Stimulated activated naive CD8-positive, alpha-beta T cell treated with anti-CD3 and anti-CD28 coated beads, Interleukin-15, Interleukin-2, amounts not matched to agents 100 U/mL and 50 U/mL, for 24 hours (primary cell): ENCODE results near the gene CHMP6.

ENCODE experiments used
- ATAC-seq: fragments of 150-1000 bp; cut with Tn5 transposase; one replicate; pipeline ENCODE4 v1.10.0; 2021
- DNase-seq: peaks from one replicate; pipeline ENCODE4 v3.0.0; 2021

Gene CHMP6

DNA sequence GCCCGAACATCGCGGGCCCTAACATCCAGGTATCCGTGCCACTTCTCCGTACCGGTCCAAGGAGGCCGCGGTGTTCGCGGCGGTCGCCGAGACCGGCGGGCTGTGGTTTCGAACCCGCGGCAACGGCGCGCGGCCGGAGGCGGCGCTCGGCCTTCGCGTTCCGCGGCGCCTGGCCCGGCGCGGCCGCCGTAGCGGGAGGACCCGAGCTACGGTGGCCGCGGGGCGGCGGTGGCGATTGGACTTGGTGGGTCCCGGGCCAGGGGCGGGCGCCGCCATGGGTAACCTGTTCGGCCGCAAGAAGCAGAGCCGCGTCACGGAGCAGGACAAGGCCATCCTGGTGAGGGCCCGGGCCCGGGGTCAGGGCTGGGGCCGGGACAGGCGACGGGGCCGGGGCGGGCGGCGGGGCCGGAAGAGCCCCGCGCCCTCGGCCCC is at the start of gene CHMP6:
CHMP6 (plus strand) TSS at position 197 of the 432 bp plus-strand sequence; CDS start at position 275, 78 bp downstream.
- peak; percentile 67 for ATAC-seq
- peak; percentile 83 for DNase-seq

- ATAC-seq (no peak), DNase-seq (no peak)
These were observed 49.0 kb upstream of the CHMP6 start for GRCh38 chr17:80942423-80943345.

DNA sequence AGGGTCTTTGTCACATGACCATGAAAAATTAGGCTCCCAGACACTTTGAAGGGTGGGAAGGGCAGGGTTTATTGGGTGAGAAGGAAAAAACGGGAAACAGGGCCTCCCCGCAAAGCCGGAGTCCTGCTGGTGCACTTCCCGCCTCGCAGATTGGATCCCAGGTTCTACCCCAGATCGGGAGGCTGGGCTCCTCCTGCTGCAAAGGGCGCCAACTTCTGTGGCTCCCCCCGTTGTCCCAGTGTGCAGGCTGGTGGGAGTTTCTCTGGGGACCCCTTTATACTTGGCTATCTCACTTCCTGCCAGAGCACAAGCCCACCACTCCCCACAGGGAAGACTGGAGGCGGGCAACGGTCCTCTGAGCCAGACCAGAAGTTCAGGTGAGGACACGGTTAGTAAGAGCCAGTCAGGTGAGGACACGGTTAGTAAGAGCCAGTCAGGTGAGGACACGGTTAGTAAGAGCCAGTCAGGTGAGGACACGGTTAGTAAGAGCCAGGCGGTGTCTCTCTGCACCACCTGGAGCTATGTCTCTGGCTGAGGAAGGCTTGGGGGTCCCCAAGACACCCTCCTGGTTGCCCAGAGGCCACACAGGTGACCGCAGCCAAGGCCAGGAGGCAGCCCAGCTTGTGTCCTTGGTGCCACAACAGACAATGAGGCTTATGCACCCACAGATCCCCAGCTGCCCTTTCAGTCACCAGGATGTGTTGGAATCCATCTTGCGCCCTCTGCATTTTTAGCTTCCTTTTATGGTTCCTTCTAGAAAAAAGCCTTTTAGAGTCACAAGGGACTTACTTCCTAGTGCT is 48.1 kb upstream of the CHMP6 start:
- ATAC-seq (peak; percentile 12), DNase-seq (no peak)

- no peak for ATAC-seq
- DNase-seq: no peak
These were observed 47.3 kb upstream of the CHMP6 start for GRCh38 chr17:80944326-80944725.

GRCh38 chr17:80945736-80946135 is 45.9 kb upstream of the CHMP6 start:
- ATAC-seq: no peak
- DNase-seq: no peak

DNA sequence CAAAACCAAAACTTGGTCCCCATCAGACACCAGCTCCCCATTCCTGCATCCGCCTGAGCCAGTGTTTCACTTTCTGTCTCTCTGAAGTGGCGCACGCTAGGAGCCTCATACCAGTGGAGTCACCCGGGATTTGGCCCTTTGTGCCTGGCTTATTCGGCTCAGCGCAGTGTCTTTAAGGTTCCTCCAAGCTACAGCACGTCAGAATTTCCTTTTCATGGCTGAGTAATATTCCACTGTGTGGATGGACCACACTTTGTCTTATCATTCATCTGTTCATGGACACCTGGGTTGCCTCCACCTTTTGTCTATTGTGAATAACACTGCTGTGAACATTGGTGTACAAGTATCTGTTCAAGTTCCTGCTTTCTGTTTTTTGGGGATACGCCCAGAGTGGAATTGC is 45.2 kb upstream of the CHMP6 start:
- DNase-seq (no peak), ATAC-seq (no peak)

DNA sequence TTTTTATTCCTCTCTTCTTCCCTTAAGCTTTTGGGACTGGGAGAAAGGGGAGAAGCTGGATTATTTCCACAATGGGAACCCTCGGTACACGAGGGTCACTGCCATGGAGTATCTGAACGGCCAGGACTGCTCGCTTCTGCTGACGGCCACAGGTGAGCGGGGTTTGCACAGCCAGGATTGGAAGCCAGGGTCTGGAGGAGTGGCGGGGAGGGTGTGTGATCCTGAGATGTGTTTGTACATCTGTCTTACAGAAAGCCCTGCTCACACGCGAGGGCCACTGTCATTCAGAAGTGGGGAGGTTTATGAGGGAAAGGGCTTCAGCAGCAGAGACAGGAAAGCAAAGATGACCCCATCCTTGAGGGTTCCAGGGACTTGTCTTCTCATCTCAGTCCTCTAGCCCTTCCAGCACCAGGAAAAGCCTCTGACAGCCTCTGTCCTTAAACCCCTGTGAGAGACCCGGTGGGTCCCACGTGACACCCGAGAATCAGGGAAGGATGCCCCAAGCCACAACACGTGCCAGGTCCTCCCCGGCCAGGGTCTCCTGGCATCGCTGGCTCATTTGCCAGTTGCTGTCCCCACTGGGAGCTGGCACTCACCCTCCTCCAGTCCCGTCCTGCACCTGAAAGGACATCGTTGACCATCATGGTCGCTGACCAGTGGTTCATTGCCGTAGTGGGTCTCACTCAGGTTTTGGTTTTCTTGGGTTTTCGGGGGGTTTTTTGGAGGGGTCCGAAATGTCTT is 44.3 kb upstream of the CHMP6 start:
- DNase-seq (no peak), ATAC-seq (no peak)

- DNase-seq (no peak), ATAC-seq (no peak)
These were observed 43.3 kb upstream of the CHMP6 start for GRCh38 chr17:80948019-80948975.

GRCh38 chr17:80948976-80949450 is 42.6 kb upstream of the CHMP6 start:
- ATAC-seq: no peak
- no peak for DNase-seq

GRCh38 chr17:80949451-80950421 is 41.9 kb upstream of the CHMP6 start:
- no peak for ATAC-seq
- no peak for DNase-seq

DNA sequence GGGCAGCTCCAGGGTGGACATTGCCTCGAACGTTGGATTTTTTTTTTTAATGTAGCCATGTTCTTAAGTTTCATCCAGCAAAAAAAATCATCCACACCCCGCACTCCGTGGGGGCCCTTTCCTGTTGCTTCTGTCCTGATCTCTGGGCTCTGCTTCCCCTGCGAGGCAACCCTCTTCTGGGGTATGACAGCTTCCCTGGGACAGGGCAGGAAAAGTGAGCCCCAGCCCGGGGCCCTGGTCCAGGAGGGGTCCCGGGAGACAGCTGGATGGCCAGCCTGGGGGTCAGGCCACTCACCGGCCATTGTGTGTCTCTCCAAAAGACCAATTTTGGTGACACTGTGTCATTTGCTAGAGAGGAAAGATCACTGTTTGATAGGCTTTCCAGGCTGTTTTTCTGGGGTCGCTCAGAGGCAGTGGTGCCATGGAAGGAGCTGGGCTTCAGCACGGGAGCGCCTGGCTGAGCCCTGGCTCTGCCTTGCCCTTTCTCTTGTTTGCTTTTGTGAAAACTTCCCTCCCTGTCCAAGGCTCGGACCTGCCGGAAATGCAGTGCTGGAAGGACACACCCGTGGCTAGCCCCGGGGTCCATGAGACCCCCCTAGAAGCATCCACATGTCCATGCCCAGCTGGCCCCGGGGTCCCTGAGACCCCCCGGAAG is 41.0 kb upstream of the CHMP6 start:
- ATAC-seq (no peak), DNase-seq (no peak)

DNA sequence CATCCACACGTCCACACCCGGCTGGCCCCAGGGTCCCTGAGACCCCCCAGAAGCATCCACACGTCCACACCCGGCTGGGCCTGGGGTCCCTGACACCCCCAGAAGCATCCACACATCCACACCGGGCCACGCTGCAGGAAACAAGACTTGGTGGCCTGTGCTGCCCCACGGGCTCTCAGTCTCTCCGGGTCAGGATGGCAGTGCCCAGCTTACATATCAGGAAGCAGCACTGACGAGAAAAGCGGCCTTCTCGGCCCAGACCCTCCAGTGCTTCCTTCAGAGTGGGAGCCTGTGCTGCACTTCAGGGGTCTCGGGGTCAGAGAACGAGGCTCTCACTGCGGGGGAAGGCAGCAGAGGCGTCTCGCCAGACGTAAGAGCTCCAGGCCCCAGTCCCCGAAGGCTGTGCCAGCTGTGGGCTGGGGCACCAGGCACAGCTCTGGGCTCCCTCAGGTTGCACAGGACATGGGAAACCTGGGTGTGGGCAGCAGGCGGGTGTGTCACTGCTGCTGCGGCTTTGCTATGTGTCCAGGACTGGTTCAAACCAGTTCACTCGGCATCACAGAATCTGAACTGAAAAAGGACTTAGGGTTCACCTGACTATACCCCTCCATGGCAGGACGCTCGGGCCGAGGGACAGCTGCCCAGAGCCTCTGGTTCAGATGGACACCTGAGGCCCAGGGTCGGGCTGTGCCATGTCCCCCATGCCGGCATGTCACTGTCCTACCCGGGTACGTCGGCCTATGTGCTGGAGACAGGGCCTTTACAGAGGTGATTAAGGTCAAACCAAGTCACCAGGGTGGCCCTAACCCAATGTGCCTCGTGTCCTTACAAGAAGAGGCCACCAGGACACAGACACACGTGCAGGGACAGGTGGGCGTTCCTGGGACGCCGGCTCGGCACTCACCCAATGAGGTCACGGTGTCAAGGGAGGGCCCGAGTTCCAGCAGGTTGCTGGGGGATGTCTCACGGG is 40.2 kb upstream of the CHMP6 start:
- DNase-seq (no peak), ATAC-seq (no peak)

DNA sequence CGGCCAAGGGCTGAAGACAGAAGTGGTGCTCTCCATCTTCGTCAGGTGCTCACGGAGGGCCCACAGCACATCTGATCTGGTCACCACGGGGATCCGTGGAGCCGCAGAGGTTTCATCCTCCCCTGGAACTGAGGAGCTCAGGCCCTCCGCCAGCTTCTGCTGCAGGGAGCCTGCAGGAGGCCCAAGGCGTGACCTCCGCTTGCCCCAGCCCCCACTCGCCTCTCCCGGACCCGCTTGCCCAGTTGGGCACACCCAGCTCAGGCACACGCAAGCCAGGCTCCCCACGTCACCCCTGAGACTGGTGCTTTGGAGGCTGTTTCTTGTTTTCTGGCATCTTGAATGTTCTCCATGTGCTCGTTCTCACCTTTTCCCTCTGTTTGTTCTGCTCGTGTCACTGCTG is 39.4 kb upstream of the CHMP6 start:
- DNase-seq (no peak), ATAC-seq (no peak)

- DNase-seq: no peak
- ATAC-seq: no peak
These were observed 37.9 kb upstream of the CHMP6 start for GRCh38 chr17:80953471-80954315.

DNA sequence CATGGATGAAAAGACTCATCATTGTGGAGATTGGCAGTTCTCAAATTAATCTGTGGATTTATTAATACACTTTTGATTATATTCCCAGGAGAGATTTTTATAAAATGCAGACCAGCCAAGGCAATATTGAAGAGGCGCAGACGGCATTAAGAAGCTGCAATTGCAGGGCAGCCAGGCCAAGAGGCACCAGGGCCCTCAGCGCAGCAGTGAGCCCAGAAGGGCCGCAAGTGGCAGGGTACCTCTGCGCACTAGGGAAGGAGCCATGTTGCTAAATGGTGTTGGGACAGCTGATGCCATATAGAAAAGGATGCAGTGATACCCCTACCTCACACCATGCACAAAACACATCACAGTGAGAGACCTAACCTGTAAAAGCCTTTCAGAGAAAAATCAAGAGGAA is 36.6 kb upstream of the CHMP6 start:
- DNase-seq (no peak), ATAC-seq (no peak)

GRCh38 chr17:80955671-80956280 is 35.9 kb upstream of the CHMP6 start:
- DNase-seq (no peak), ATAC-seq (no peak)
